ENCODE data around the gene CLEC11A.

CLEC11A gene

GRCh38 chr19:50739132-50739913 lies 16.2 kb downstream of the CLEC11A start:
- Histone ChIP-seq H2BK5ac (ENCODE audit: low read depth, low read length, poor library complexity, severe bottlenecking) (no peak overlapping the region), H2BK15ac (ENCODE audit: low read depth, poor library complexity, severe bottlenecking) (no peak overlapping the region), H2AFZ (ENCODE audit: low read depth, low read length) (no peak overlapping the region), H3K23ac (ENCODE audit: low read length in 2 of 2) (no peak overlapping the region), H3K27me3 (ENCODE audit: control insufficient read depth in 1 of 2, insufficient read depth in 1 of 2, low read length in 2 of 2) (peaks cover 0 to 61% of the 10 kb centered on the region in 2 experiments), H3K4me1 (ENCODE audit: control insufficient read depth, insufficient read depth, low read depth, low read length) (no peaks in the 10 kb centered on the region), H2AK5ac (ENCODE audit: low read length, severe bottlenecking) (no peak overlapping the region), H3K4me2 (ENCODE audit: low read length, poor library complexity, severe bottlenecking) (no peak overlapping the region), H3K4ac (ENCODE audit: low read depth in 1 of 2, low read length in 2 of 2) (no peak overlapping the region), H3K18ac (ENCODE audit: low read depth in 1 of 2, low read length in 2 of 2) (no peak overlapping the region), H3K14ac (ENCODE audit: low read length in 2 of 2) (no peak overlapping the region), H2BK12ac (ENCODE audit: low read length in 2 of 2) (no peak overlapping the region), H3K9ac (ENCODE audit: low read length) (no peak overlapping the region), H3K9me3 (ENCODE audit: control insufficient read depth, low read length) (no peaks in the 10 kb centered on the region), H4K91ac (ENCODE audit: low read length) (no peak overlapping the region), H2BK120ac (ENCODE audit: low read depth, low read length) (no peak overlapping the region), H3K27ac (ENCODE audit: low read length, poor library complexity, severe bottlenecking) (no peak overlapping the region), H3K79me1 (replicated peaks; ENCODE audit: low read length, poor library complexity, severe bottlenecking) (no peaks in the 10 kb centered on the region), H3K36me3 (ENCODE audit: control insufficient read depth in 1 of 2, insufficient read depth in 2 of 2, low read depth in 1 of 2, low read length in 2 of 2) (no peaks in the 10 kb centered on the region), H4K8ac (ENCODE audit: low read length) (no peak overlapping the region), H3K4me3 (ENCODE audit: insufficient read depth in 1 of 2, low read depth in 1 of 2, low read length in 2 of 2) (no peak overlapping the region)
- DNase-seq, result no peak
- WGBS, result 80% methylated on average over 20 of the region's 23 CpGs

GRCh38 chr19:50739914-50740426 lies 16.8 kb downstream of the CLEC11A start:
- no peaks in the 10 kb centered on the region for H3K36me3 ChIP-seq (ENCODE audit: control insufficient read depth in 1 of 2, insufficient read depth in 2 of 2, low read depth in 1 of 2, low read length in 2 of 2)
- no peak overlapping the region for H2BK15ac ChIP-seq (ENCODE audit: low read depth, poor library complexity, severe bottlenecking)
- 60% methylated on average over 1 of the region's 11 CpGs for whole genome bisulfite sequencing
- H3K27ac ChIP-seq (ENCODE audit: low read length, poor library complexity, severe bottlenecking), result no peak overlapping the region
- no peak overlapping the region for H2BK5ac ChIP-seq (ENCODE audit: low read depth, low read length, poor library complexity, severe bottlenecking)
- no peak overlapping the region for H2BK120ac ChIP-seq (ENCODE audit: low read depth, low read length)
- H4K8ac ChIP-seq (ENCODE audit: low read length), result no peak overlapping the region
- H2BK12ac ChIP-seq (ENCODE audit: low read length in 2 of 2), result no peak overlapping the region
- H3K4me1 ChIP-seq (ENCODE audit: control insufficient read depth, insufficient read depth, low read depth, low read length), result no peaks in the 10 kb centered on the region
- DNase-seq, result no peak
- no peak overlapping the region for H3K18ac ChIP-seq (ENCODE audit: low read depth in 1 of 2, low read length in 2 of 2)
- H3K9ac ChIP-seq (ENCODE audit: low read length), result no peak overlapping the region
- no peak overlapping the region for H3K4ac ChIP-seq (ENCODE audit: low read depth in 1 of 2, low read length in 2 of 2)
- H3K14ac ChIP-seq (ENCODE audit: low read length in 2 of 2), result no peak overlapping the region
- no peak overlapping the region for H3K4me2 ChIP-seq (ENCODE audit: low read length, poor library complexity, severe bottlenecking)
- H3K23ac ChIP-seq (ENCODE audit: low read length in 2 of 2), result no peak overlapping the region
- no peak overlapping the region for H2AFZ ChIP-seq (ENCODE audit: low read depth, low read length)
- peaks cover 0 to 58% of the 10 kb centered on the region in 2 experiments for H3K27me3 ChIP-seq (ENCODE audit: control insufficient read depth in 1 of 2, insufficient read depth in 1 of 2, low read length in 2 of 2)
- H3K4me3 ChIP-seq (ENCODE audit: insufficient read depth in 1 of 2, low read depth in 1 of 2, low read length in 2 of 2), result no peak overlapping the region
- H3K79me1 ChIP-seq (replicated peaks; ENCODE audit: low read length, poor library complexity, severe bottlenecking), result no peaks in the 10 kb centered on the region
- H4K91ac ChIP-seq (ENCODE audit: low read length), result no peak overlapping the region
- H3K9me3 ChIP-seq (ENCODE audit: control insufficient read depth, low read length), result no peaks in the 10 kb centered on the region
- no peak overlapping the region for H2AK5ac ChIP-seq (ENCODE audit: low read length, severe bottlenecking)

- no peak overlapping the region for H2BK12ac ChIP-seq (ENCODE audit: low read length in 2 of 2)
- H3K9ac ChIP-seq (ENCODE audit: low read length), result no peak overlapping the region
- DNase-seq, result no peak
- H3K18ac ChIP-seq (ENCODE audit: low read depth in 1 of 2, low read length in 2 of 2), result no peak overlapping the region
- no peaks in the 10 kb centered on the region for H3K79me1 ChIP-seq (replicated peaks; ENCODE audit: low read length, poor library complexity, severe bottlenecking)
- H3K4me2 ChIP-seq (ENCODE audit: low read length, poor library complexity, severe bottlenecking), result no peak overlapping the region
- no peak overlapping the region for H3K27ac ChIP-seq (ENCODE audit: low read length, poor library complexity, severe bottlenecking)
- H3K23ac ChIP-seq (ENCODE audit: low read length in 2 of 2), result no peak overlapping the region
- H2BK5ac ChIP-seq (ENCODE audit: low read depth, low read length, poor library complexity, severe bottlenecking), result no peak overlapping the region
- H3K4me3 ChIP-seq (ENCODE audit: insufficient read depth in 1 of 2, low read depth in 1 of 2, low read length in 2 of 2), result no peak overlapping the region
- H3K36me3 ChIP-seq (ENCODE audit: control insufficient read depth in 1 of 2, insufficient read depth in 2 of 2, low read depth in 1 of 2, low read length in 2 of 2), result no peaks in the 10 kb centered on the region
- no peak overlapping the region for H4K91ac ChIP-seq (ENCODE audit: low read length)
- H3K27me3 ChIP-seq (ENCODE audit: control insufficient read depth in 1 of 2, insufficient read depth in 1 of 2, low read length in 2 of 2), result peaks cover 0 to 47% of the 10 kb centered on the region in 2 experiments
- no peak overlapping the region for H3K4ac ChIP-seq (ENCODE audit: low read depth in 1 of 2, low read length in 2 of 2)
- H3K14ac ChIP-seq (ENCODE audit: low read length in 2 of 2), result no peak overlapping the region
- WGBS, result 78% methylated on average over 17 of the region's 18 CpGs
- H2BK15ac ChIP-seq (ENCODE audit: low read depth, poor library complexity, severe bottlenecking), result no peak overlapping the region
- H3K9me3 ChIP-seq (ENCODE audit: control insufficient read depth, low read length), result no peaks in the 10 kb centered on the region
- H2AK5ac ChIP-seq (ENCODE audit: low read length, severe bottlenecking), result no peak overlapping the region
- no peak overlapping the region for H4K8ac ChIP-seq (ENCODE audit: low read length)
- H2AFZ ChIP-seq (ENCODE audit: low read depth, low read length), result no peak overlapping the region
- H3K4me1 ChIP-seq (ENCODE audit: control insufficient read depth, insufficient read depth, low read depth, low read length), result no peaks in the 10 kb centered on the region
- H2BK120ac ChIP-seq (ENCODE audit: low read depth, low read length), result no peak overlapping the region
Observed at GRCh38 chr19:50741179-50741933, 18.2 kb downstream of the CLEC11A start.

GRCh38 chr19:50743537-50743936 lies 20.4 kb downstream of the CLEC11A start:
- Histone ChIP-seq H3K27me3 (ENCODE audit: control insufficient read depth in 1 of 2, insufficient read depth in 1 of 2, low read length in 2 of 2) (peaks cover 0 to 32% of the 10 kb centered on the region in 2 experiments), H3K23ac (ENCODE audit: low read length in 2 of 2) (no peak overlapping the region), H2BK5ac (ENCODE audit: low read depth, low read length, poor library complexity, severe bottlenecking) (no peak overlapping the region), H2AFZ (ENCODE audit: low read depth, low read length) (no peak overlapping the region), H3K4ac (ENCODE audit: low read depth in 1 of 2, low read length in 2 of 2) (no peak overlapping the region), H3K79me1 (replicated peaks; ENCODE audit: low read length, poor library complexity, severe bottlenecking) (no peaks in the 10 kb centered on the region), H3K4me3 (ENCODE audit: insufficient read depth in 1 of 2, low read depth in 1 of 2, low read length in 2 of 2) (no peak overlapping the region), H2BK15ac (ENCODE audit: low read depth, poor library complexity, severe bottlenecking) (no peak overlapping the region), H3K4me2 (ENCODE audit: low read length, poor library complexity, severe bottlenecking) (no peak overlapping the region), H3K36me3 (ENCODE audit: control insufficient read depth in 1 of 2, insufficient read depth in 2 of 2, low read depth in 1 of 2, low read length in 2 of 2) (no peaks in the 10 kb centered on the region), H2BK120ac (ENCODE audit: low read depth, low read length) (no peak overlapping the region), H3K18ac (ENCODE audit: low read depth in 1 of 2, low read length in 2 of 2) (no peak overlapping the region), H2BK12ac (ENCODE audit: low read length in 2 of 2) (no peak overlapping the region), H3K9ac (ENCODE audit: low read length) (no peak overlapping the region), H3K27ac (ENCODE audit: low read length, poor library complexity, severe bottlenecking) (no peak overlapping the region), H3K9me3 (ENCODE audit: control insufficient read depth, low read length) (no peaks in the 10 kb centered on the region), H3K4me1 (ENCODE audit: control insufficient read depth, insufficient read depth, low read depth, low read length) (no peaks in the 10 kb centered on the region), H2AK5ac (ENCODE audit: low read length, severe bottlenecking) (no peak overlapping the region), H4K91ac (ENCODE audit: low read length) (no peak overlapping the region), H4K8ac (ENCODE audit: low read length) (no peak overlapping the region), H3K14ac (ENCODE audit: low read length in 2 of 2) (no peak overlapping the region)
- WGBS, result 75% methylated on average over 6 of the region's 6 CpGs
- DNase-seq, result no peak
